Epidermal melanocyte (primary cell): ENCODE results near the gene STX10.

Experiments
- DNase-seq: peaks from one replicate; pipeline ENCODE4 v3.0.0; 2011; ENCODE audit warnings: low spot score; ENCODE audit not compliant: insufficient read length

Gene STX10

DNA sequence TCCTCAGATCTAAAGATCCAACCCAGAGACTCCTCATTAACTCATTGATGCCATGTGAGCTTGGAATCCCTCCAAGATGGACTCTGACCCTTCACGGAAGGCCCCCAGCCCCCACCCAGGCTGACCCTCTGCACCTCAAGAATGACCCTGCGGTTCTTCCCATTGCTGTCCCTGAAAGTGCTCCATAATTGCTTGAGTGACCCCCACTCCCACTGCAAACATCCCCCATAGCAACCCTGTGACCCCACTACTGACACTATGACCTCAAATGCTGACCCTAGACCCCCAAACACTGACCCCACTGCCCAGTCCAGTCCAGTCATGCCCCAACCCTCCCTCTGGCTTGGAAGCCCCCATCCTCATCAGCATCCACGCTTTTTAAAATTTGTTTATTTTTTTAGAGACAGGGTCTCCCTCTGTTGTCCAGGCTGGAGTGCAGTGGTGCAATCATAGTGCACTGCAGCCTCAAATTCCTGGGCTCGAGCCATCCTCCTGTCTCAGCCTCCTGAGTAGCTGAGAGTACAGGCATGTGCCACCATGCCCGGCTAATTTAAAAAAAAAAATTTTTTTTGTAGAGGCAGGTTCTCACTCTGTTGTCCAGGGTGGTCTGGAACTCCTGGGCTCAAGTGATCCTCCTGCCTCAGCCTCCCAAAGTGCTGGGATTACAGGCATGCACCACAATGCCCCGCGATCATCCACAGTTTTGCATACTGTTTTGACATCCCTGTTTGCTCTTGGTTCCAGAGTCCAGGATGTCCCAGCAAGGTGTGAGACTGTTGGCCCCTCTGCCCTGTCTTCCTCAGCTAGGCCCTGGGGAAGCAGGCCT is 48.4 kb downstream of the STX10 start:
- DNase-seq: no peak

DNA sequence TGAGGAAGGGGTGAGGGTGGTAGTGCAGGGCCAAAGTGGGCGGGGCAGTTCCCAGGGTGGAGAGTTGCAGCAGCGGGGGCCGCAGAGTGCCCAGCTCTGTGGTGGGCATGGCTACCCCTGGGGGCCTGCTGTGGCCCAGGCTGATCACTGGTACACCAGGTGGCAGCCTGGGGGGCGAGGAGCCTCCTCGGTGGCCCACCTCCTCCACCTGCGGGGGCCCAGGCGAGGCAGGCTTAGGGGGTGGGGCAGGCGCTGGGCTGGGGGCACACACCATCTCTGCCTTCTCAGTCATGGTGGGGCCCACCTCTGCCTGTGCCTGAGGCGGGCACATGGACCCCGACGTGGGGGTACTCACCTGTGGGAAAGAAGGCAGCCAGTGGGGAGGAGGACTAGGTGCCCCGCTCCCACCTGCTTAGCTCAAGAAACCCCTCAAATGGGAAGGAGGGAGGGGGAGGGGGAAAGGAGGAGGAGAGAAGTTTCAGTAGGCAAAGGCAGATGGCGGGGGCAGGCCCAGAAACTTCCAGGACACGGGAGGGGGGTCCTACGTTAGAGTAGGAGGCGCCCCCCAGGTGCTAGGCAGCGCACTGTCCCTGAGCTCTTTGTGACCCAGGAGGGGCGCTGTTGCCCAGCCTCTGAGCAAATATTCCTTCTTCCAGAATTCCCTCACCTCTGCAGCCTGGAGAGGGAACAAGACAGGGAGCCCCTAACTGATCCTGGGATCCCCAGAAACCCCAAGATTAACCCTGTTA is 49.2 kb downstream of the STX10 start:
- no peak for DNase-seq

DNA sequence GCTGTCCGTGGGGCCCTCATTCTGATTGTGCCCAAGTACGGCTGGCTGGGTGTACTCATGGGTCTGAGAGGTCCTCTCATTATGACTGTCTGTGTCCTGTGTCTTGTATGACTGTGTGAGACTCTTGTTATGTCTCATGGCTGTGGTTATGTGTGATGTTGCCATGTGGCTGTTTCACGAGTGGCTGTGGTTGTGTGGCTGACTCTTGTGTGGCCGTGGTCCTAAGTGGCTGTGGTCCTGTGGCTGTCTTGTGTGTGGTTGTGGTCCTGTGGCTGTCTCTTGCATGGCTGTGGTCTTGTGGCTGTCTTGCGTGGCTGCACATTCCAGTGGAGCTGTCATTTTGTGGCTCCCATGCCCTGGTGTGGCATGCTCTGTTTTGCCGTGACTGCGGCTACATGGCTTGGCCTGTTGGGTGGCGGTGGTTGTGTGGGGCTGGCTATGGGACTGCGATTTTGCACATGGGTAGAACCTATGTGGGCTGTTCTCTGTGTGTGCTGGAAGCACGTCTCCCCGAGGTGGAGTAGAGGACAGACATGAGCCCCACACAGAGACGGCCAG is 50.1 kb downstream of the STX10 start:
- no peak for DNase-seq

DNA sequence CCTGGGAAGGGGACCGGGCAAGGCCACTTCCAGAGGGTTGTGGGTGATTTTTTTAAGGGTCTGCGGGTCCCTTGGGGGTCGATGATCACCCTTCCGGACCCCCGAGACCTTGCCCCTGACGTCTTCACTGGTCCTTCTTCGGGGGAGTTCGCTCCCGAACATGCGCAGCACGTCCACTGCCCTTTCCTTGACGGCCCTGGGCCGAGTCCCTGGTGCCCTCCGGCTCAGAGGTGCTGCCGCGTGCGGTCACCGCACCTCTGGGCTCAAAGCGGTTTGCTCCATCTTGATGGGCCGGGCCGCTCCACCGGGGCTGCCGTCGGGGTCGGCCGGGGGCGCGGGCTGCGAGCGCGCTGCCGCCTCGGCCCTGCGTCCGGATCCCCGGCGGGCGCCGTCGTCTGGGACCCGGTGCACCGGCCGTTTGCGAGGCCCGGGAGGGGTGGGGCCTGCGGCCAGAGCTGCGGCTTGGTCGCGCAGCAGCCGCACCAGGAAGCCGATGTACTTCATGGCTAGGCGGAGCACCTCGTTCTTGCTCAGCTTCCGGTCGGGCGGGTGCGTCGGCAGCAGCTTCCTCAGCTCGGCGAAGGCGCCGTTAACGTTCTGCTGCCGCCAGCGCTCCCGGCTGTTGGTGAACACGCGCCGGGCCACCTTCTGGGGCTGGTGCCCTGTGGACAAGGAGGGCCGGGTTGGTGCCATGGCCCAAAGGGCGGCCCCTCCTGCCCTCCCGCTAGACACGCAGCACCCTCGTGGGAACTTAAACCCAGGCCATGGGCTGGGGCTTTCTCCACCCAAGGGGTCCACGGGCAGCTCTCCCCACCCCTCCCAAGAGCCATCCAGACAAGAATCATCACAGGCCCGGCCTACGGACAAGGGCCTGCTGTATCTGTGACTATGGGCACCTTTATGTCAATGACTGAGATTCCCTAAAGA is 50.8 kb downstream of the STX10 start:
- DNase-seq: no peak

DNA sequence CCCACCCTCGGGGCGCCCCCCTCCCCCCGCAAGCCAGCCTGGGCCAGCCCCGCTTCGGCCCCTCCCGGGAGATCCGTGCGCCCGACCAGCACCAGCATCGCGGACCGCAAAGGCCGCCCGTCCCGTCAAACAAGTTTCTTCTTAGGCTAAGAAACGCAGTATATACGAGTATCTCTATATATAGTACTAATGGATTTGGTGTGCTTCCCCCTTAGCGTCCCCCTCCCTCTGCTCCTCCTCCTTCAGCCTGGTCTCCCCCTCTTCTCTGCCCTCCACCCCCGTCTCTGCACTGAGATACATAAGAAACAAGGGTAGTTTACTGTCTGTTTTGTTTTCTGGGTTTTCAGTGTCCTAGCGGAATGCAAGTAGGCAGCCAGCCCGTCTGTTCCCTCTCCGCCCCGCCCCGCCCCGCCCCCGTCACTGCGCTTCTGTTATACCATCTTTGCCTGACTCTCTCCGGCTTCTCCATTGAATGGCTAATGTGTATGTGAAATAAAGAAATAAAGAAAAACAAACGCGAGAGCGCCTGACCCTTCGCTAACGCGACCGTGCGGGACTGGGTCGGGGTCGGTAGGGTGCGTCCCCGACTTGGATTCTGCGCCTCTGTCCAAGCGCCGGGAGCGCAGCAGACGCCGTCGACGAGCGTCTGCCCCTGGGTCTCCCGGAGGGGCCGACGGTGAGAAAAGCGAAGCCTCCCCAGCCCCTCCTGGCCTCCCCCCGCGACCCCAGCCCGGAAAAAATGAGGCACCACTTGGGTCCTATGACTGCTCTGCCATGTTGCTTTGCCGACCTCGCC is 51.7 kb downstream of the STX10 start:
- peak; percentile 89 for DNase-seq

DNA sequence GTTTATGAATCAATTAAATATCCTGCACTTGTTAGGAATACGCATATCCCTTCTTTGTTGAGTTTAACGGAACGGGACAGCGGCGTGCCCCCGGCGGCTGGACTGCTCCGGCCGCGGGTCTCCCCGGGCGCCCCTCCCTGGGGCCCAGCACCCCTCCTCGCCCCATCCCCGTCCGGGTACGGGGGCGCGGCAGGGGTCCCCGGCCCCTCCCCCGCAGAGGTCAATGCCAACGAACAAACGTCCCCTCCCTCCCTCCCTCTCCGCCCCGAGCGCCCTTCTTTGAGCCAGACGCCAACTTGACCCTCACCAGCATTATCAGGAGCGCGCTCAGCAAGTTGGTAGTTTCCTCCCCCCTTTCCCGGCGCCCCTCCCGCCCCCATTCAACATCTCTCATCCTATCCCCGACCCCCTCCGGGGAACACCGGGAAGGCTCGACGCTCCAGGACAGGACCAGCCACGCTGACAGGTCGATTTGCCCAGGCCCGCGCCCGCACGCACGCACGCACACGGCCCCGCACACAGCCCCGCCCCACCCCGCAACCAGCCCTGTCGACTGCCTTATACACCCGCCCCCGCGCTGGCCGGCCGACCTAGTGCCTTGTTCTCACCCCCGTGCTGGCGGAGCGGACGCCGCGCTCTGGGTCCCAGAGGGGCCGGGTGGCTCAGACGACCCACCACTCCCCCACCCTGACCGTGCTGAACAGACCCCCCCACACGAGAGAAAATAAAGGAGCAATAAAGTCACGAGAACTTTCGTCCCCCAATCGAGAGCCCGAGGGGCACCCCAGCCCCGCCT is 52.5 kb downstream of the STX10 start:
- DNase-seq: no peak

DNA sequence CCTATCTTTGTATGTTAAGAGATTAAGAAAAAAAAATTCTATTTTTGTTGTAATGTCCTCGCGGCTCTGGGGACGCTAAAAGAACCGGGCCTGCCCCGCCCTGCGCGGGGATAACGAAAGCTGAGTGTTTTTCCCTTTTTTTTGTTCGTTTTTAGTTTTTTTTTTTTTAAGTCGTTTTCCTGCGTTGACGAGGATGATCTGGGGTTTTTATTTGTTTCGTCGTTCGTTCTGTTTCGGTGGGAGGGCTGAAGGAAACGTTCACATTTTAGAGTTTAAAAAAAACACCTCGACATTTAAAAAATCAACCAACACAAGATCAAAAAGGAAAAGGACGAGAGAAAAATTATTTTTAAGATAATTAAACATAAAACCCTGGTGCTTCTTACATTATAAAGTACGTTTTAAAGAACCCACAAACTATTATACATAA is 53.1 kb downstream of the STX10 start:
- no peak for DNase-seq

DNA sequence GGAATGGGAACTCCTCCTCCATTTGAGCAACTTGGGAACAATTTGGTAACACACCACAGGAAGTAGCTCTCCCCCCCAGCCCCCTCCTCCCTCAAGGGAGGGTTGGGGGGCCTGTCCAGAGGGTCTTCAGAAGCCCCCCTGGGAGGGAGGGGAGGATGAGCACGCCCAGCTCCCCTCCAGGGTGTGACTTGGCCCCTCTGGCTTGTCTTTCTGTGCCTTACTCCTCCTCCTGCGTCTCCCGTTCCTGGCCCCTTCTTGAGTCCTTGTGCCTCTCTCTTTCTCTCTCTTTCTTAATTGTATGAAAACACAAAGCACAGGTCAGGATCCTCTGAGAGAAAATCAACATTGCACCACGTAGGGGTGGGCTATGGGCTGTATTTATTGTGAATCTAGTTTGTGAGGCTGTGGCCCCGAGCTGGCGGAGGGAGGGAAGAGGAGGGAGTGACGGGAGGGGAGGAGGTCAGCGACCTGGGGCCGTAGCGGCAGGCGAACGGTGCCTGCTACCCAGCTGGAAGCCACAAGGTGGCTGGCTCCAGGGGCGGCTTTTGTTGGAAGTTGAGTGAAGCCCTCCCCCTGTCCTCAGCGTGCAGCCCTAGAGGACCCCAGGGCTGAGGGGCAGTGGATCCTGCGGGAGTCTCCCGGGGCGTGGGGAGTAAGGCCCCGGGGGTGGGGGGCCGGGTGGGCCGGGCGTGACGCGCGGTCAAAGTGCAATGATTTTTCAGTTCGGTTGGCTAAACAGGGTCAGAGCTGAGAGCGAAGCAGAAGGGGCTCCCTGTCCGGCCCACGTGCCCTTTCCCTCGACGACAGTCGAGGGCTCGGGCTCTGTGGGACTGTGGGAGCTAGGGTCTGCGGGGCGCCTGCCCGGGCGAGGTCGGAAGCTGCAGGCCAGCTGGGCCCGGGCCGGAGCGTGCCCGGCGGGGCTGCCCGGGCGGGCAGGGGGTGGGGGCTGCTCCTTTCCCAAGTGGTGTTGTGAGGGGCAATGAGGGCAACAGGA is 53.9 kb downstream of the STX10 start:
- DNase-seq: no peak

DNA sequence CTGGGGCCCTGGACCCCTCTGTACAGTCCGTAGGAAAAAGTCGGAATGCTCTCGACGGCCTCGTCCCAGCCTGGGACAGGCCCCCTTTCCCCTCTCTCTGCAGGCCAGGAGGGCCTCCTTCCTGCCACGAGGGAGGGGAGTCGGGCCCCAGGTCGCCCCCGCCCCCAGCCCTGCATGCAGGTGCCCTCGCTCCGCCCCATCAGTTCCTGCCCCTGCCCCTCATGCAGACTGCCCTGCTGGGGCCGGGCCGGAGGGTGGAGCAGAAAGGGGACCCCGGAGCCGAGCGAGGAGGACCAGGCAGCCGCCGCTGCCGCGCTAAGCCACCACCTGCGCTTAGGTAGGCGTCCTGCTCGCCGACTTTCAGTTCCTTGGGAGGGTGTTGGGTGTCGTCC is 54.8 kb downstream of the STX10 start:
- DNase-seq: no peak

DNA sequence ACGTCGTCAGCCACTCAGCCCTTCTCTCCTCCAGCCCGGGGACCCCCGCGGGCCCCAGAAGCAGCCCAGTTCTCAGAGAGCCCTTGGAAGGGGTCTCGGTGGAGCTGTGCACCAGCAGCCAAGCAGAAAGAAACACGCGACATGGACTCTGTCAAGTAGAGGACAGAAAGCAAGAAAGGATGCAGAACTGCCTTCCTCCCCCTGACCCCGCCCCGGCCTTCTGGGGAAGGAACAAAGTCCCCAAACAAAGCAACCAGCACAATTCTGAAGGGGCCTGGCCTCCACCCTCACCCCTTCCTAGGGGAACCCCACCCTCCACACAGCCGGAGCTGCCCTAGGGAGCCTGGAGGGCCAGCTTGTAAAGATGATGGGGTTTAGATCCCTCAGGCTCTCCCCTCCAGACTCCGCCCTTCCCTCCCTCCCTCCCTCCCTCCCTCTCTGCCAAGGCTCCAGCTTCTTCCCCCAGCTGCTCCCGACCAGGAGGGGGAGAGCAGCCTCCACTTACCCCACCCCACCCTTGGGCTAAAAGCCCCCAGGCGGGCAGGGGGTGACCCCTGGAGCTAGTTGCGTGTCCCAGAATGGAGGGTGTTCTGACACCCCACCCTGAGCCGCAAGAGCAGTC is 55.3 kb downstream of the STX10 start:
- DNase-seq: no peak

DNA sequence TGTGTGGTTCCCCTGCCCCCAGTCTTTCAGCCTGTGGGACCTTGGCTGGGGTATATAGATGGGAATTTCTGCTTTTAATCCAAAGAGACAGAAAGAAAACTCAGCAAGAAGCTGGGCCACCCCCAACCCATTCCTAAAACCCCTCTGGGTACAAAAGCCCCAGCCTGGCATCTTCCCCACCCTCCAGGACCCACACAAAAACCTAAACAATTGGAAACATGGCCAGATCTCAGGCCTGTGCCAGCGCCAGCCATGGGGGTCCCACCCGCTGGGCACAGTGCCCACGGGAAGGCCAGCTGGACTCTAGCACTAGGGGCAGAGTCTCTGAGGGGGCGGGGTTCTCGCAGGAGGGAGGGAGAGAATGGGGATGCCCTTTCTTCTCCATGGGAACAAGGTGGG is 56.1 kb downstream of the STX10 start:
- no peak for DNase-seq
